NCI-H69 (cell line): ENCODE results near the gene PKP4.
"Not testable (repeated sequence)": the region's sequence is repeated elsewhere in the genome, so short reads cannot be mapped to it uniquely, and the experiment has no call there.

Source experiments
- DNase-seq: peaks from one replicate; lab custom pipeline; 2025; lab: John Stamatoyannopoulos, UW

Gene PKP4

DNA sequence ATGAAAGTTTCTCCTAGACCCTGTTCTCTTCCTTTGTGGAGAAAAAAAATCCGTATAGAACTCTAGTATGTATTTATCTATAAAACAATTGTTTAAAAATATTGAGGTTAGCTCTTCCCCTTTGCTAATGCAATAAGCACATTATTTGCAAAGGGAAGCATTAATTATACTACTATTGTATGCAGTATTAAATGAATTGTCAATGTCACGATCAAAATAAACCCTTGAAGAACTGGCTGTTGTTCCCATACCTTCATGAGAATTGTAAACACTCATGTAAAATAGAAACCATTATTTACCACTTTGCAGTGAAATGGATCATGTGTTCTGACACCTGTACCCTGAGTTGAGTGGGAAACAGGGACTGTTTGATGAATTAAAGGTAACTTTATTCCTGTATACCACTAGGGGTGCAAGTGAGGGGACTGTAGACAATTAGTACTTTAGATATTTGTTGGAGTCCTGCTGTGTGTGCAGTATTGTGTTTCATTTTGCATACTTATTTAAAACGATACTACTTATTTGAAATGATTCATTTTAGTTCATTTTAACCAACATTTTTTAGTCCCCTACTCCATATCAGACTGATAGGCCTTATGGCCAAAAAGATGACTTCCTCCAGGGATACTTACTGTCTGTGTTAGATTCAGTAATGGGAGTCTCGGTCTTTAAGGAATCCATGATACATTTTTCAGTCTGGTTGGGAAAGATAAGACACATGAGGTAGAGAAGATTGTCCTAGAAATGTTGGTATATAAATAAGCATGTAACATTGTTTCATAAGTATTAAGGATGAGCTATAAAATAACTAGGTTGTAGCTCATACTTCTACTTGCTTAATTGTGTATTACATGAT lies 7.9 kb downstream of the PKP4 start:
- peak; percentile 50 for DNase-seq

GRCh38 chr2:158467248-158467647 lies 10.5 kb downstream of the PKP4 start:
- no peak for DNase-seq

GRCh38 chr2:158472829-158473228 lies 16.1 kb downstream of the PKP4 start:
- DNase-seq, result not testable (repeated sequence)

DNA sequence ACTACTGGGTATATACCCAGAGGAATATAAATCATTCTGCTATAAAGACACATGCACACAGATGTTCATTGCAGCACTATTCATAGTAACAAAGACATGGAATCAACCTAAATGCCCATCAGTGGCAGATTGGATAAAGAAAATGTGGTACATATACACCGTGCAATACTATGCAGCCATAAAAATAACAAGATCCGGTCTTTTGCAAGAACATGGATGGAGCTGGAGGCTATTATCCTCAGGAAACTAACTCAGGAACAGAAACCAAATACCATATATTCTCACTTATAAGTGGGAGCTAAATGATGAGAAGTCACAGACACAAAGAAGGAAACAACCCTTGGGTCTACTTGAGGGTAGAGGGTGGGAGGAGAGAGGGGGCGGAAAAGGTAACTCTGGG lies 16.5 kb downstream of the PKP4 start:
- DNase-seq, result not testable (repeated sequence)

DNA sequence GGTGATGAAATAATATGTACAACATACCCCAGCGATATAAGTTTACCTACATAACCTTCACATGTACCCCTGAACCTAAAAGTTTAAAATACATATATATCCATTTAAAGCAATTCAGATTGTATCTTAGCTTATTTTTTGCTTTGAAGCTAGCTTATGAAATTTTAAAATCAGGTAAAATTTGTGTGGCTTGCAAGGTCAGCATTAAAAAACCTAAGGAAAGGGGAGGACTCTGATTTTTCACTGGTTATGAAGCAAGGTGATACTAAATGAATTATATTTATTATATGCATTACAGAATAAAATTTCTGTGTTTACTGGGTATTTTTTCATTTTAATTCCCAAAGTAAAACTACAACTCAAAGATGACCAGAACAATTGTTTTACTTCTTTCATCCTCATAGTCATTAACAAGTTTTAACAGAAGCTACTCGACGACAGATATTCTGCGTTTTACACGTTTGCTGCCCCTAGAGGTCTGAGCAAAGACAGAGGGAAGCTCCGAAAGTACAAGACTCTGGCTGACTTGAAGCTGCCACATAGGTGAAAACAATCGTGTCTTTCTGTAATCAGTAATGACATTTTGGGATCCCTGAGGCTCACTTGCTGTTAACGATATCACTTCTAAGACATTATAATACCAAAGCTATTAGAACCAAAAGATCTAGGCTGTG lies 17.1 kb downstream of the PKP4 start:
- no peak for DNase-seq

DNA sequence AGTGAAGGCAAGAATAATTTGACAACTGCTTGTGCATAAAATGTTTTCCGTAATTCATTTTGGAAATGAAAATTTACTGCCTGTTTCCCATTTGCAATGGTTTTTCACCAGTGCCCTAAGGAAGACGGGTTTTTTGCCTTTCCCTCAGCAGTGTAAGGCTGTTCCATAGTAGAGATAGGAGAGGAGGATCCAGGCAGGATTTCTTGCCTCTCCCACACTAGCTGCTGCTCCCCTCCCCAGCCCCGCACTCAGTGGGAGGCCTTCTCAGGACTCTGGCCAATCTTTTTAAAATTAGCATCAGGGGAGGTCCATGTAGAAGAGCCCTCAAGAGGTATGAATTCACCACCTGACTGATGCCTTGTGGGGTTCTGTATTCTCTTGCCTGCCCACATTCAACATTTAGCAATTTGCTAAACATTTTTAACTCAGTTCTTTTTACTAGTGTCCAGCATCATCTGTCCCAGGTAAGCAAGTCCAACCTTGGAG lies 17.8 kb downstream of the PKP4 start:
- not testable (repeated sequence) for DNase-seq

DNA sequence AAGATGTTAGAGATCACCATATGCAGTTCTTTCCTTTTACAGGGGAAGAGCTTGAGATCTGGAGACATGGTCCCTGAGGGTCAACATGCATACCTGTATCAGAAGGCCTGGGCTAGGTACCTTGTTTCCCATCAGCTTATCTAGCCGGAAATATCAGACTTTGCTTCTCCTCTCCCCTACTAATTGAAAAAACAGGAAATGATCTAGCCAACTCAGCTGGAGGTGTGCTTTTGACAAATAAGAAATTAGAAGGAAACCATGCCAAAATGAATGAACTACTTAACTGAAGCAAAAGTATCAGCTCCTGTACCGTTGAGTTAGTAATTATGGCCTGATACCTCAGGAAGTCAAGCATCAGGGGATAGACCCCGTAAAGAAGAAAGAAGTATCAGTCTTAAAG lies 20.4 kb downstream of the PKP4 start:
- DNase-seq, result peak; percentile 44

DNA sequence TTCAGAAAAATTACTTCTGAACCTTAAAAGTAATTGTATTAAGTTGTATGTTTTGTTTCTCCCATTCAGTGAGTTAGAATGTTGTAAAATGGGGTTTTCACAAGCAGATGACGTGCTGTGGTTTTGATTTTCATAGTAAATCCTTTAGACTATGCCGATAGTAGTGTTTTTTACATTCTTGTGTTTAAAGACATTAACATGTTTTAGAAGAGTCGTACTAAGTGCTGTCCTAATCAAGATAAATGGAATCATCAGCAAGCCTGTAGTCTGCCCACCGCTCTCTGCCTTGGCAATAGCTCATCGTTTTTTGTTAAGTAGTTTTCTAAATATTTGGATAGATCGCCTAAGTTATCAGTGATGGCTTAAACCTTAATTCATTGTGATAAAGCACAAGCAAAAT lies 21.5 kb downstream of the PKP4 start:
- no peak for DNase-seq

DNA sequence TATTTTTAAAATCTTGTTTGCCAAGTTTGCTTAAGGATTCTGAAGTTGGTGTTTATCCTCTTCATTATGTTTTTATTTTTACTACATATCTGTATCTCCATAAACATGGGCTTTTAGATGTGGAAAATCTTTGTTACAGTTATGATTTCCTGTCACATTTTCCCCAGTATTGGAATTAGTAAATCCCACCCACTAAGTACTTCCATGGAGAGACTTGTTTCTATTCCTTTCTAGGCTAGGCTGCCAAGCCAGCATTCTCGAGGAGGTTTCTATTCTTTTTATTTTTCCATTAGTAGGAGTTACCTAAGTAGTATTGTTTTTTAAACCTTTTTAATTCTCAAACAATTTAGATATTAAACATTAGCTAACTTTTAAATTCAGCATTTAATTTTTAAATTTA lies 22.1 kb downstream of the PKP4 start:
- DNase-seq, result no peak

- no peak for DNase-seq
Measured at GRCh38 chr2:158481116-158481515, 24.4 kb downstream of the PKP4 start.

GRCh38 chr2:158482594-158482993 lies 25.8 kb downstream of the PKP4 start:
- no peak for DNase-seq

GRCh38 chr2:158484892-158485556 lies 28.3 kb downstream of the PKP4 start:
- DNase-seq, result no peak

DNA sequence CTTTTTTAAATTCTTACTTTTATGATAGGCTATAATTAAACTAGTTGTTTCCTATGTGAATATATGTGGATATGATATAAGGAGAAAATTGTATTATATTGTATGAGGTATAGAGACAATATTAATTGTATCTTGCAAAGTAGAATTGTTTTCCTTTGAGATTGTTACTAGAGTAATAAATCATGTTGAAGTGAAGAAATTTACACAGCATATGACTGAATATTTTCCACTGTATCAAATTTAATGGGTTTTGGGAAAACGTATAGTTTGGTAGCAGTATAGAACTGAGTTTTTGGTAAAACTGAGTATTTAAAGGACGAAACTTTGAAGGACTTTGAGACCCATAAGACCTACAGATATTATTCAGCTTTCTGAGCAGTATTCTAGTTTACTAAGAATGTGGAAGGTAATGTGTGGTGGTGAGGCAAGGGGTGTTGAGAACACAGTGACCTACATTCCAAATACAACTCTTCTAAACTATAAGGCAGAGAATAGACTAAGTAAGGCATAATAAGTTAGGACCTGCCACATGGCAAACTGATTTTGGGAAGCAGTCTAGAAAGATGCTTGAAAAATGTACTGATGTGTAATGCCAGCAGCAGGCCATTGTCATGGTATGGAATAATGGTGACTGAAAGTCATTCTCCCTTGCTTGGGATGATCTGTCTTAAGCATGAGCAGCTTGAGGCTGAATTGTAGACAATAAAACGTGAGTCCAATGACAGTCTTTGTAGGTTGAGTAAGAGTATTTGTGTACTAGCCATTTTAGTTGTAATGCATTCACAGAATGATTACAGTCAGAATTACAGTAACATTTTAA lies 29.6 kb downstream of the PKP4 start:
- DNase-seq, result no peak

DNA sequence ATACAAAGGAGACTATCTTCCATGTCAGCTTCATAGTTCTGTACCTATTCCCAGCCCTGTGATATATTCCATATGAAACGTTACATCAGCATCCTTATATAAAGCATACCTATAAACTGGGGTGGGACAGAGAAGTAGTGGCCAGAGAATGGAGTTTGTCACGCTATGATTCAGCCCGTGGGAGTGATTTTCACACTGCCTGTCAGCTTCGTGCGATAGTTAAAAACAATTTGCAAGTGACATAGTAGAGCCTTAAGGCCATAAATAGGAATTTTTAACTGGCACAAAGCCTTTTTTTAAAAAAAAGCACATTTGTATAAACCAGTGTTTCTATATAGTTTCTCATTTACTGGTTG lies 30.2 kb downstream of the PKP4 start:
- no peak for DNase-seq

DNA sequence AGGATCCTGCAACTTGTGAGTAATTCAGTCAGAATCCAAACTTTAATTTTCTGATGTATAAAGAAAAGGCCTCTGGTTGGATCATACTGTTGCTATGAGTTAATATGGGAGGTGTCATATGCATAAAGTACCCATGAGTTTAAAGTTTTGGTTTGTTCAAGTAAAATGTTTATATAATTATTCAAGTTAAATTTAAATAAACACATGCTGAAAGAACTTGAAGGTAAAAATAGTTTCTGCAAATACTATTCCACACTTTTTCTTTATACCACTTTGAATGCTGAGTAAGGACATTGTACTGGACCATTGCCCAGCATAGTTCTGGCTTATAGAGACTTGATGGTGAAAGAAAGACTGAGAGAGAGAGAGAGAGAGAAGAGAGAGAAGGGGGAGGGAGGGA lies 30.7 kb downstream of the PKP4 start:
- DNase-seq, result no peak

- DNase-seq, result no peak
Measured at GRCh38 chr2:158488442-158489216, 31.9 kb downstream of the PKP4 start.

GRCh38 chr2:158489366-158490112 lies 32.8 kb downstream of the PKP4 start:
- no peak for DNase-seq

DNA sequence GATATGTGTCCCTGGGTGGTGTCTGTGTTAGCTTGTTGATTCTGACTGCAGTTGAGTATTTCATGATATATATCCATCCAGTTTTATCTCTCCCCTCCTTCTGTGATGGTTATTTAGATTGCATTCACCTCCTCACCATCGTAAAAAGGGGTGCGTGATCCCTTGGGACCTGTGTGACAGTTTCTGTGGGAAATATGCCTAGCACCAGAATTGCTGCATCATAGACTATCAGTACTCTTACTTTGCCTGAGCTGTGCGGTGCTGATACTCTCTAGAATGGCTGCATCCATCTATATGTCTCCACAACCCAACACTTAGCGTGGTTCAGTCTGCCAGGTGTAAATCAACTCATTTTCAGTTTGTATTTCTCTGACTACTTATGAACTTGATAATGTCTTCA lies 34.3 kb downstream of the PKP4 start:
- DNase-seq, result no peak

DNA sequence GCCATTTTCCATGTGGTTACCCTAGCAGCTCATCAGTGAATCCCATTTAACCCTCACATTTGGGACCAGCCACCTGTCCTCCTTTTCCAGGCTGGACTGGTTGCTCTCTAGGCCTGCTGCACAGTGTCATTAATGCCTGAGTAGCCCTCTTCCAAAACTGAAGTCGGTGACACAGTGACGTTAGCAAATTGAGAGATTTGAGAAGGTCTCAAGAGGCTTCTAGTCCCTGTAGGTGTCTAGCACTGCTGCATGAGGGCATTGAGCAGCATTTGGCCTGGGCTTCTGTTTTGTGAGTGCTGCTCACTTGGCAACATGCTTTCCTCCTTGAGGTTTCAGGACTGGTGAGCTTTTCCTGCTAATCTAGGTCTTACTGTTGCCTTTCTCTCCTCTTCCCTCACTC lies 36.7 kb downstream of the PKP4 start:
- peak; percentile 31 for DNase-seq

- no peak for DNase-seq
Measured at GRCh38 chr2:158495175-158495574, 38.4 kb downstream of the PKP4 start.

DNA sequence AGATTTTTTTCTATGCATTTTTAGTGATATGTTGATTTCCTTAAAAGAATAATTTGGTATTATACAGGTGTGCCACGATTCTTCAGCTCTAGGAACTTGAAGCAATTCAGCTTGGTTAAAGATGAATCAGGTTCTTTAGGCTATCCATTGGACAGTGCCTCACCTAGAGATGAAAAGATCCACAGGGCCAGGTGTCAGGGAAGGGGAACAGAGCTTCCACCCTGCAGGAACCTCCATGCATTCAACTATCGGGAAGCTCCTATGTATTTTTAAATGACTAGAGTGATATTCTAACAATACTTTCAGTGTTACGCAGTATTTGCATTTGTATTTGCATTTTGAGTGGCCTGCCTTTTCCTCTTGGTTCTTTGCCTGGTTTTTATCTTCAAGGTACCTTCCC lies 40.2 kb downstream of the PKP4 start:
- no peak for DNase-seq
